Measurements from ENCODE around the gene NKX6-2.
"Not testable (repeated sequence)": the region's sequence is repeated elsewhere in the genome, so short reads cannot be mapped to it uniquely, and the experiment has no call there.

The NKX6-2 gene

GRCh38 chr10:132785723-132786475 is at the start of gene NKX6-2:
Gene NKX6-2, minus strand, starts transcription at chr10:132786147. Its CDS starts 199 bp downstream, at chr10:132785948.
- DNase-seq = no peak

GRCh38 chr10:132834891-132835847 is 49.2 kb upstream of the NKX6-2 start:
- no peak for DNase-seq

- DNase-seq = no peak
Measured at GRCh38 chr10:132834311-132834761, 48.4 kb upstream of the NKX6-2 start.

DNA sequence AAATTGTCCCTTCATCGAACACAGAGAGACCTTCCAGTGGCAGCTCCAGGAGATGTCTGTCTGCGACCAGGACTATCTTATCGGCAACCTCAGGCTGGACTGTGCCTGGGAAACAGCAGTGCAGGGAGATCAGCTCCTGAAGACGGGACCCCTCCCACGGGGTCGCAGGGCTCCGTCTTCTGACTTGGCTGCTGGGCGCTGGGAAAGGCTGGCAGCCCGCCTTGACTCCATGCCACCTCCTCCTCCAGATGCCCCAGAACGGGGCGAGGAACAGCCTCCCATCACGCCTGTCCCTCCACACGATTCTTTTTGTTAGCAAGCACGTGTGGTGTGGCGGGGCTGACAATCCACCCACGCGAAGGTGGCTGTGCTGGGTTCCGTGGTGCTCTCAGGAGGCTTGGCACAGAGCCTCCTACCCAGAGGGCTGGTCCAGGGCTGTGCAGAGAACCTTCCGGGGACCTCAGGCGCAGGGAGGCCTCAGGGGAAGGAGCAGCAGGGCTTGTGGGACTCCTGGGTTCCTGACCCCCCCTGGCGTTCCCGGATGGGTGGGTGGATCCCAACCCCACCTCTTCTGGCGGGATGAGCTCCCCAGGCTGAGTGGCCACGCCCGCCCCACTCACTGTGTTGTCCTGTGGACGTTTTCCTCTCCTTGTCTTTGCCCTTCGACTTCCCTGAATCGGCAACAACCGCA is 47.6 kb upstream of the NKX6-2 start:
- DNase-seq = no peak

GRCh38 chr10:132832186-132832969 is 46.4 kb upstream of the NKX6-2 start:
- DNase-seq = no peak

- DNase-seq = no peak
Measured at GRCh38 chr10:132829403-132829802, 43.5 kb upstream of the NKX6-2 start.

GRCh38 chr10:132828681-132829080 is 42.7 kb upstream of the NKX6-2 start:
- no peak for DNase-seq

- DNase-seq = no peak
Measured at GRCh38 chr10:132827861-132828539, 42.1 kb upstream of the NKX6-2 start.

- no peak for DNase-seq
Measured at GRCh38 chr10:132827423-132827789, 41.5 kb upstream of the NKX6-2 start.

DNA sequence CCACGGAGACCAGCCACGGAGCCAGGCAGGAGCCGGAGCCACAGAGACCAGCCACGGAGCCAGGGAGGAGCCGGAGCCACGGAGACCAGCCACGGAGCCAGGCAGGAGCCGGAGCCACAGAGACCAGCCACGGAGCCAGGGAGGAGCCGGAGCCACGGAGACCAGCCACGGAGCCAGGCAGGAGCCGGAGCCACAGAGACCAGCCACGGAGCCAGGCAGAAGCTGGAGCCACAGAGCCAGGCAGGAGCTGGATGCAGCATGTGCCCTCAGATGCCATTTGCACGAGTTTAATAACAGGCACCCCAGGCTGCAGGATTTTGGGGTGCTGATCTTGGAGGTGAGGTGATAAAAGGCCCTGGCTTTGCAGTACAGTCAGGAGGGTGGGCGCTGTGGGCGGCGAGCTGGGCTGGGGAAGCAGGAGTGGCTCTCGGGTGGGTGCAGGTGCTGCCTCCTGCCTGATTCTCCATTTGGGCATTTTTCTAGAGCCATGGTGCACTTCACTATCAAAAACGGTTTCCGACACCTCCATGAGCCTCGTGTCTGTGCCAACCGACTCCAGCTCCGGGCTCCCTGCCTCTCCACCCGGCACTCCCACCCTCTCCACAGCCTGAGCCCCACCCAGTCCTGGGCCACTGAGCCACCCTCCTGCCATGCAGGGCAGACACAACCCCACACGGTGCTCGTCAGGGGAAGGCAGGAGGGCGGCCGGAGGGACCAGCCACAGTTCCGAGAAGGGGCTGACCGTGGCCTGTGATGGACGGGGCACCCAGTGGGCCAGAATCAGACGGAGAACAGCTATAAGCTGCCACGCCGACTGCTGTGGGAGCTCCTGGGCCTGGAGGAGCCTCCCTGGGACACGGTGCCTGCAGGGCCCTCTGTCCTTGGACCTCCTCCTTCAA is 40.8 kb upstream of the NKX6-2 start:
- DNase-seq = no peak

DNA sequence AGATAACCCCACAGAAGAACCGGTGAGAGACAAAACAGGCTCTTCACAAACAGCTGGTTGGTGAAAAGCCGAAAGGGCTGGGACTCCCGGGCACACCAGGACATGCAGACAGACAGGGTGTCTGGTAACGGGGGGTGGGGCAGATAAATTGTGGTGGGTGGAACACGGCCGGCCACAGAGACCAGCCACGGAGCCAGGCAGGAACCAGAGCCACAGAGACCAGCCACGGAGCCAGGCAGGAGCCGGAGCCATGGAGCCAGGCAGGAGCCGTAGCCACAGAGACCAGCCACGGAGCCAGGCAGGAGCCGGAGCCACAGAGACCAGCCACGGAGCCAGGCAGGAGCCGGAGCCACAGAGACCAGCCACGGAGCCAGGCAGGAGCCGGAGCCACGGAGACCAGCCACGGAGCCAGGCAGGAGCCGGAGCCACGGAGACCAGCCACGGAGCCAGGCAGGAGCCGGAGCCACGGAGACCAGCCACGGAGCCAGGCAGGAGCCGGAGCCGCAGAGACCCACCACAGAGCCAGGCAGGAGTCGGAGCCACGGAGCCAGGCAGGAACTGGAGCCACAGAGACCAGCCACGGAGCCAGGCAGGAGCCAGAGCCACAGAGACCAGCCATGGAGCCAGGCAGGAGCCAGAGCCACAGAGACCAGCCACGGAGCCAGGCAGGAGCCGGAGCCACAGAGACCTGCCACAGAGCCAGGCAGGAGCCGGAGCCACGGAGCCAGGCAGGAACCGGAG is 40.0 kb upstream of the NKX6-2 start:
- DNase-seq = not testable (repeated sequence)

DNA sequence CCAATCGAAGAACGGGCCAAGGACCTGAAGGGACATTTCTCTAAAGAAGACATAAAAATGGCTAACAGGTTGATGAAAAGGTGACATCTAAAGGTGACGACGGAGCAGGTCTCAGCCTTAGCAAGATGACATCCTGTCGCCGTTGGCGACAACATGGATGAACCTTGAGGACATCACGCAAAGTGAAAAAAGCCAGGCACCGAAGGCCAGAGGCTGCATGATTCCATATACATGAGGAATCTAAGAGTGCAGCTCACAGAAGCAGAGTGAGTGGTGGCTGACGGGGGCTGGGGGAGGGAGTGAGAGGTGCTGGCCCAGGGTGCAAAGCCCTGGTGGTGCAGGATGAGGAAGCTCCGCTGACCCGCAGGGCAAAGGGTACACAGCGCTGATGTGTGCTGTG is 34.1 kb upstream of the NKX6-2 start:
- DNase-seq = no peak

- no peak for DNase-seq
Measured at GRCh38 chr10:132817701-132818211, 31.8 kb upstream of the NKX6-2 start.

DNA sequence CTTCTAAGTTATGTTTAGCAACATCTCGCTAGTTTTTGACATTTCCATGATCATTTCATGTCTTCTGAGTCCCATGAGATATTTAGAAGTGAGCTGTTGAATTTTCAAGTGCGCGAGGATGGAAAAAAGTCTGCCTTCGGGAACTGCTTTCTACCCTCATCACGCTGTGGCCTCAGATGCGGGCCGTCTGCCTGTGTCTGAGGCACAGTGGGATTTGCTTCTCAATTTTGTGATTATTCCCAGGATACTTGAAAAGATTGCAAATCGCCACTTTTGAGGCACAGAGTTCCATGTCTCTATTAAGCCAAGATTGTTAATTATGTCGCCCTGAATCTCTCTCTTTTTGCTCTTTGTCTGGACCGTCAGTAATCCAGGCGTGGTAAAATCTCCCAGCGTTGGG is 30.8 kb upstream of the NKX6-2 start:
- no peak for DNase-seq

DNA sequence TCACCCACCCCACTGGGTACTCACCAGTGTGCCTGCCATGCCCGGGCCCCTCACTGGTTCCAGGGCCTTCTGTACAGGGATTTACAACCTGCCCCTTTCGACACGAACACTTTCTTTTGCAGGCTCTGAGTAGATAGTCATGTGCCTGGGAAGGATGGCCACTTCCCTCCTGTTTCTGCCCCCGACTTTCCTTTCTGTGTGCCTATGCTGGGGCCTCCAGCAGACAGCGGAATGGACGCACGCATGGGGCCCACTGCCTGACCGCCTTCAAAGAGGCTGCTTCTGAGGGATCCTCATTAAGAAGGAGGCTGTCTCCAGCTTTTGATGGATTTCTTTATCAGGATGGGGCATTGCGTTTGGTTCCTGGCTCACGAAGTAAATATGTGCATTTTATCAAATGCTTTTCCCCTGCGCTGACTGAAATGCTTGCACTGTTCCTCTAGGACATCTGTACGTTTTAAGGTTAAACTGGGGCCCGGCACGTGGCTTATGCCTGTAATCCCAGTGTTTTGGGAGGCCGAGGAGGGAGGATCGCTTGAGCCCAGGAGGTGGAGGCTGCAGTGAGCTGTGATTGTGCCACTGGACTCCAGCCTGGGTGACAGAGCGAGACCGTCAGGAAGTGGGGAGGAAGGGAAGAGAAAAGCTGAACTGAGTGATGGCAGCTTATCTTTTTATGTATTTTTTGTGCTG is 29.4 kb upstream of the NKX6-2 start:
- no peak for DNase-seq

DNA sequence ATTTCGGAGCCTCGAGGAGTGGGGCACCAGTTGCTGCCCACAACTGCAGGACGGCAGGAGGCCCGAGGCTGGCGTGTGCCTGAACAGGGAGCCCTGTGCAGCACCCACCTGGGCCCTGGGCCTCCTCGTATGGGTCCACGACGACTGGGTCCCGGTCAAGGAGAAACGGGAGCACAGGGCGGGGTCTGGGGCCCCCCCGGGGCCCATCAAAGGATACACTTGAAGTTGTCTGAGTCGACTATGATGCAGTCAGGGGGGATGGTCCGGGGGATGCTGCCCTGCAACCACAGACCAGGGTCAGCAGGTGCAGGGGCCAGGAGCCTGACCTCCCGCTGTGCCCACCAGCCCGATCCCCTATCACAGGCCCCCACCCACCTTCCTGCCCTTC is 28.5 kb upstream of the NKX6-2 start:
- no peak for DNase-seq

- DNase-seq = no peak
Measured at GRCh38 chr10:132813560-132814468, 27.9 kb upstream of the NKX6-2 start.

- no peak for DNase-seq
Measured at GRCh38 chr10:132813001-132813401, 27.1 kb upstream of the NKX6-2 start.

Measured in NCI-H69 (cell line).